Stimulated activated CD8-positive, alpha-beta memory T cell treated with anti-CD3 and anti-CD28 coated beads, Interleukin-12 subunit alpha, Interleukin-12 subunit beta, amount 100 ng/mL, for 24 hours (primary cell): ENCODE measurements around the gene BPTF.
"Not testable (repeated sequence)": the region's sequence is repeated elsewhere in the genome, so short reads cannot be mapped to it uniquely, and the experiment has no call there.

Experiments
- DNase-seq: peaks from one replicate; pipeline ENCODE4 v3.0.0-alpha.2; 2020; ENCODE audit errors: extremely low read depth

Gene BPTF

GRCh38 chr17:67879662-67880061 is 54.4 kb downstream of the BPTF start:
- no peak for DNase-seq

- DNase-seq = no peak
Measured at GRCh38 chr17:67881083-67881482, 55.8 kb downstream of the BPTF start.

DNA sequence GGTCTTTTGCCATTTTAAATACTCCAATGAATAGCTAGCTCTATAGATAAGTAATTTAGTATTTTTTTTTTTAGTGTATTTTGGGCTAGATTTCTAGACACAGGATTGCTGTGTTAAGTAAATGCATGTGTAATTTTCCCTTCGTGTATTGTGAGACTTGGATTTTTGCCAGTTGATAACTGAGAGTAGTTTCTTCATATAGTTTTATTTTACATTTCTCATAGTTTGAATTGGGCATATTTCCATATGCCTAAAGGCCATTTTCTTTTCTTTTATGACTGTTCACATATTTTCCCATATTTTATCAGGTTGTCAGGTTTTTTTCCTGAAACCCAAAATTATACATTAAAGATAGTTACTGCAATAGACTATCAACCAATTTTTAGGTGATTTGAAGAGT is 59.4 kb downstream of the BPTF start:
- DNase-seq = no peak

GRCh38 chr17:67891481-67892119 is 66.3 kb downstream of the BPTF start:
- DNase-seq = no peak

- DNase-seq = no peak
Measured at GRCh38 chr17:67902511-67903231, 77.4 kb downstream of the BPTF start.

GRCh38 chr17:67905298-67905697 is 80.0 kb downstream of the BPTF start:
- DNase-seq = not testable (repeated sequence)

DNA sequence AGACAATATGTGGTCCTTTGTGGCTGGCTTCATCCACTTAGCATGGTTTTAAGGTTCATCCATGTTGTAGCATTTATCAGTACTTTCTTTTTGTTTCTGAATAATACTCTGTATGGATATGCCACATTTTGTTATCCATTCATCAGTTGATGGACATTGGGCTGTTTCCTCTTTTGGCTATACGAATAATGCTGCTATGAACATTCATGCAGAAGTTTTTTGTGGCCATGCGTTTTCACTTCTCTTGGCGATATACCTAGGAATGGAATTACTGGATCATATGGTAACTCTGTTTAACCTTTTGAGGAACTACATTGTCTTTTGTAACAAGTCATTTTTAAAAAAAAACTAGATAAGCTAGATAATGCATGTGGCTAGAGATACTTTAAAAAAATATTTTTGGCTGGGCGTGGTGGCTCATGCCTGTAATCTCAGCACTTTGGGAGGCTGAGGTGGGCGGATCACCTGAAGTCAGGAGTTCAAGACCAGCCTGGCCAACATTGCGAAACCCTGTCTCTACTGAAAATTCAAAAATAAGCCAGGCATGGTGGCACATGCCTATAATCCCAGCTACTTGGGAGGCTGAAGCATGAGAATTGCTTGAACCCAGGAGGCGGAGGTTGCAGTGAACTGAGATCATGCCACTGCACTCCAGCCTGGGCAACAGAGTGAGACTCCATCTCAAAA is 85.0 kb downstream of the BPTF start:
- not testable (repeated sequence) for DNase-seq

DNA sequence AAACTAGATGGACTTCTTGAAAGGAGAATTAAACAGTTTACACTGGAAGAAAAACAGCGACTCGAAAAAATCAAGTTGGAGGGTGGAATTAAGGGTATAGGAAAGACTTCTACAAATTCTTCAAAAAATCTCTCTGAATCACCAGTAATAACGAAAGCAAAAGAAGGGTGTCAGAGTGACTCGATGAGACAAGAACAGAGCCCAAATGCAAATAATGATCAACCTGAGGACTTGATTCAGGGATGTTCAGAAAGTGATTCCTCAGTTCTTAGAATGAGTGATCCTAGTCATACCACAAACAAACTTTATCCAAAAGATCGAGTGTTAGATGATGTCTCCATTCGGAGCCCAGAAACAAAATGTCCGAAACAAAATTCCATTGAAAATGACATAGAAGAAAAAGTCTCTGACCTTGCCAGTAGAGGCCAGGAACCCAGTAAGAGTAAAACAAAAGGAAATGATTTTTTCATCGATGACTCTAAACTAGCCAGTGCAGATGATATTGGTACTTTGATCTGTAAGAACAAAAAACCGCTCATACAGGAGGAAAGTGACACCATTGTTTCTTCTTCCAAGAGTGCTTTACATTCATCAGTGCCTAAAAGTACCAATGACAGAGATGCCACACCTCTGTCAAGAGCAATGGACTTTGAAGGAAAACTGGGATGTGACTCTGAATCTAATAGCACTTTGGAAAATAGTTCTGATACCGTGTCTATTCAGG is 85.9 kb downstream of the BPTF start:
- no peak for DNase-seq

- DNase-seq = no peak
Measured at GRCh38 chr17:67912088-67912487, 86.8 kb downstream of the BPTF start.

GRCh38 chr17:67912656-67913055 is 87.4 kb downstream of the BPTF start:
- no peak for DNase-seq

DNA sequence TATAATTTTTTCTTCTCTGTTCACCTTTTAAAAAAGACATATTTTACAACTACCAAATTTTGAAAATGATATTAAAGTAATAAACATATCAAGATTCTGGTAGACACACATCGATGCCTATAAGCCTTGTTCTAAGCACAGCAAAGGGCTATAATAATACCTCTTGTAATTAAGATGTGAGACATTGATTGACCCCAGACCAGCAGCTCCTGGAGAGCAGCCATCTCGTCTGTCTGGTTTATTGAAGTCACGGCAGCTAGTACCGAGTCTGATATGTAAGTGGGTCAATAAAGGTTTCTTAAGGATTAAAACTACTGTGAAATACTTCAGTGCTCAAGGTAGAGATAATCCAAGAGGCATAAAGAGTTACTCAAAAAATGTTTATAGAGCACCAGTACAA is 94.9 kb downstream of the BPTF start:
- no peak for DNase-seq

DNA sequence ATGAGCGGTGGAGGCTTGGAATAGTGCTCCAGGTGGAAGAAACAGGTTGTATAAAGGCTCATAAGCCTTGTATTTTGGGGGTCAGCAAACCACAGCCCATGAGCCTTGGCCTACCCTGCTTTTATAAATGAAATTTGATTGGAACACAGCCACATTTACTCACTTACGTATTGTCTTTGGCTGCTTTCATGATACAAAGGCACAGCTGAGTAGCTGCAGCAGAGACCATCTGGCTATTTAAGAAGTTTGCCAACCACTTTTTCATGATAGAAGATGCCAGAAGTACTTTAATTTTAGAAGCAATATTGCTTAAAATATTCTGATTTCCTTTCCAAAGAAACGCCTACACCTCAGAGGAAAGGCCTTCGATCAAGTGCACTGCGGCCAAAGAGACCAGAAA is 97.2 kb downstream of the BPTF start:
- no peak for DNase-seq

GRCh38 chr17:67928842-67929241 is 103.5 kb downstream of the BPTF start:
- DNase-seq = not testable (repeated sequence)

- DNase-seq = no peak
Measured at GRCh38 chr17:67931227-67931626, 105.9 kb downstream of the BPTF start.

DNA sequence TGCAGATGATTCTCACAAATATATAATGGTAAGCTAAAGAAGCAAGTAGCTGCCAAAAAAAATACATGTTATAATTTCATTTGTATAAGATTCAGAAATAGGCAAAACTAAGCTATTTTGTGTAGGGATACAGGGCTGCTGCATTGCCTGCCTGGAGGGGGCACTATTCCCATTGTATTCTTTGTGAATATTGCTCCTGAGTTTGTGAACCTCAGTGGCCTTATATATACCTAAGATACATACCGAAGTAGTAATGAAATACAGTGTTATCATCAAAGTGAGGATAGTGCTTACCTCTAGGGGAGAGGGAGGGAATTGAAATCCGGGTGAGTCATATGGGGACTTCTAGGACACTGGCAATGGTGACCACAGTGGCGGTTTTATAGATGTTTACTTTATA is 117.5 kb downstream of the BPTF start:
- DNase-seq = no peak

DNA sequence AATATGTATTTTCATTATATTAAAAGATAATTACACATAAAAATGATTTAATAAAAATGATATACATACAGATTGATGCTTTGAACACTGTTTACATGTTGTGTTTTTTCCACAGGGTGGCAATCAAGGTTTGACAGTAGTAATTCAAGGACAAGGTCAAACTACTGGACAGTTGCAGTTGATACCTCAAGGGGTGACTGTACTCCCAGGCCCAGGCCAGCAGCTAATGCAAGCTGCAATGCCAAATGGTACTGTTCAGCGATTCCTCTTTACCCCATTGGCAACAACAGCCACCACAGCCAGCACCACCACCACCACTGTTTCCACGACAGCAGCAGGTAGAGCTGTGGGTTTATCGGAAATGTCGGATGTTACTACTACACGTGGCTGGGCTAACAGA is 118.7 kb downstream of the BPTF start:
- DNase-seq = no peak

DNA sequence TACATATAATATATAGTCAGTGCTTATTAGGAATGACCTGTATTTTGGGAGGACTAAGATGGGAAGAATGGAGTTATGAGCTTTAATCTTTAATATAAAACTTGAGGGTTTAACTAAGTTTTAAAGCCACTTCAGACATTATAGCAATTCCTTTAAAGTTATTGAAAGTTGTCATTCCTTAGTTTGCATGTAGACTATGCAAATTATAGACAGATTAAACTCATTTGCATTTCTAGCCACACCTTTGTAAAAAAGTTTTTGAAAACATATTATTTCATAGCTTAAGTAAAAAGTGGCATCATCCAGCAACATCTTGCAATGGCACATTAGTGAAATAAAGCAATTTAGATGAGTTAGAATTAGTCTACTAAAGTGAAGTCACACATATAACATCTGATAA is 121.2 kb downstream of the BPTF start:
- no peak for DNase-seq

GRCh38 chr17:67947325-67947813 is 122.1 kb downstream of the BPTF start:
- DNase-seq = no peak

- no peak for DNase-seq
Measured at GRCh38 chr17:67950945-67951344, 125.6 kb downstream of the BPTF start.

GRCh38 chr17:67959510-67959909 is 134.2 kb downstream of the BPTF start:
- DNase-seq = no peak

- DNase-seq = not testable (repeated sequence)
Measured at GRCh38 chr17:67960276-67960675, 135.0 kb downstream of the BPTF start.

GRCh38 chr17:67962156-67962555 is 136.9 kb downstream of the BPTF start:
- DNase-seq = not testable (repeated sequence)
